Neural cell (in vitro differentiated cells): ENCODE measurements around the gene VWA3B.

Source experiments
- EP300 ChIP-seq: fragments of 450-650 bp; conservative IDR thresholded peaks from 2 replicates; pipeline ENCODE4 v1.6.1; 2014; ENCODE audit warnings: antibody characterized with exemption, mild to moderate bottlenecking, moderate library complexity; ENCODE audit not compliant: poor library complexity, severe bottlenecking
- EZH2 ChIP-seq: fragments of 200-600, 300-800 bp; shearing (Covaris generic), sonication (generic); IDR thresholded peaks from 2 replicates; pipeline ENCODE4 v1.6.1; 2014; ENCODE audit warnings: antibody characterized with exemption, low read length, borderline replicate concordance, mild to moderate bottlenecking; ENCODE audit not compliant: insufficient read depth, poor library complexity, severe bottlenecking
- MXI1 ChIP-seq: fragments of 450-650 bp; conservative IDR thresholded peaks from 2 replicates; pipeline ENCODE4 v1.6.1; 2014; ENCODE audit warnings: antibody characterized with exemption, mild to moderate bottlenecking; ENCODE audit not compliant: poor library complexity, severe bottlenecking
- POLR2AphosphoS5 ChIP-seq: IDR thresholded peaks from 2 replicates; pipeline ENCODE4 v1.6.1; 2012
- RAD21 ChIP-seq: fragments of 450-650 bp; conservative IDR thresholded peaks from 2 replicates; pipeline ENCODE4 v1.6.1; 2014; ENCODE audit warnings: antibody characterized with exemption, mild to moderate bottlenecking, moderate library complexity
- SMC3 ChIP-seq: fragments of 450-650 bp; conservative IDR thresholded peaks from 2 replicates; pipeline ENCODE4 v1.6.1; 2014; ENCODE audit warnings: antibody characterized with exemption, mild to moderate bottlenecking, moderate library complexity; ENCODE audit not compliant: poor library complexity
- TAF1 ChIP-seq: IDR thresholded peaks from 2 replicates; pipeline ENCODE4 v1.6.1; 2012; ENCODE audit warnings: low read depth
- TF ChIP-seq, protein P1 (sequence below): fragments of 450-650 bp; IDR thresholded peaks from 2 replicates; pipeline ENCODE4 v1.5.1; 2014; ENCODE audit warnings: antibody characterized with exemption, mild to moderate bottlenecking, moderate library complexity; ENCODE audit not compliant: poor library complexity, severe bottlenecking
- TF ChIP-seq, protein P2 (sequence below): IDR thresholded peaks from 2 replicates; pipeline ENCODE4 v1.6.1; 2012; ENCODE audit warnings: borderline replicate concordance

DNA sequence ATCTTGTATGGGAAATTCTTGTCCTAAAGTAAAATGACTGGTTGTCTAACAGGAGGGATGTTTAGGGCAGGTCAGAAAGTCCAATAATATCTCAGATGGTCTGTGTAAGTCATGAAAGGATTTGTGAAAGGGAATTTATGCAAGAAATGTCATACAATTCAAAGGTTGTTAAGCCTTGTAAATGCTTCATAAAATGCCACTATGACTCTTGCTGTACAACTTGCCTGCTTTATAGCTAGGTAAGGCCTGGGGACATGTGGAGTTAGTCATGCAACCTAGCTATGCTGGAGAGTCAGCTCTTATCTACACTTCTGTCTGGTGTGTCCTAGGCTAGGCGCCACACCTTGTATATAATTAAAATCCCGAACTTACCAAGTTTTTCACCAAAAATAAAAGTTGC is 36.9 kb upstream of the VWA3B start:
- TF ChIP-seq, protein P1, sequence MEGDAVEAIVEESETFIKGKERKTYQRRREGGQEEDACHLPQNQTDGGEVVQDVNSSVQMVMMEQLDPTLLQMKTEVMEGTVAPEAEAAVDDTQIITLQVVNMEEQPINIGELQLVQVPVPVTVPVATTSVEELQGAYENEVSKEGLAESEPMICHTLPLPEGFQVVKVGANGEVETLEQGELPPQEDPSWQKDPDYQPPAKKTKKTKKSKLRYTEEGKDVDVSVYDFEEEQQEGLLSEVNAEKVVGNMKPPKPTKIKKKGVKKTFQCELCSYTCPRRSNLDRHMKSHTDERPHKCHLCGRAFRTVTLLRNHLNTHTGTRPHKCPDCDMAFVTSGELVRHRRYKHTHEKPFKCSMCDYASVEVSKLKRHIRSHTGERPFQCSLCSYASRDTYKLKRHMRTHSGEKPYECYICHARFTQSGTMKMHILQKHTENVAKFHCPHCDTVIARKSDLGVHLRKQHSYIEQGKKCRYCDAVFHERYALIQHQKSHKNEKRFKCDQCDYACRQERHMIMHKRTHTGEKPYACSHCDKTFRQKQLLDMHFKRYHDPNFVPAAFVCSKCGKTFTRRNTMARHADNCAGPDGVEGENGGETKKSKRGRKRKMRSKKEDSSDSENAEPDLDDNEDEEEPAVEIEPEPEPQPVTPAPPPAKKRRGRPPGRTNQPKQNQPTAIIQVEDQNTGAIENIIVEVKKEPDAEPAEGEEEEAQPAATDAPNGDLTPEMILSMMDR, result no peak
- TF ChIP-seq EP300 (no peak), POLR2AphosphoS5 (no peak), EZH2 (no peak), RAD21 (no peak), MXI1 (no peak), TAF1 (no peak), SMC3 (no peak)
- TF ChIP-seq, protein P2, sequence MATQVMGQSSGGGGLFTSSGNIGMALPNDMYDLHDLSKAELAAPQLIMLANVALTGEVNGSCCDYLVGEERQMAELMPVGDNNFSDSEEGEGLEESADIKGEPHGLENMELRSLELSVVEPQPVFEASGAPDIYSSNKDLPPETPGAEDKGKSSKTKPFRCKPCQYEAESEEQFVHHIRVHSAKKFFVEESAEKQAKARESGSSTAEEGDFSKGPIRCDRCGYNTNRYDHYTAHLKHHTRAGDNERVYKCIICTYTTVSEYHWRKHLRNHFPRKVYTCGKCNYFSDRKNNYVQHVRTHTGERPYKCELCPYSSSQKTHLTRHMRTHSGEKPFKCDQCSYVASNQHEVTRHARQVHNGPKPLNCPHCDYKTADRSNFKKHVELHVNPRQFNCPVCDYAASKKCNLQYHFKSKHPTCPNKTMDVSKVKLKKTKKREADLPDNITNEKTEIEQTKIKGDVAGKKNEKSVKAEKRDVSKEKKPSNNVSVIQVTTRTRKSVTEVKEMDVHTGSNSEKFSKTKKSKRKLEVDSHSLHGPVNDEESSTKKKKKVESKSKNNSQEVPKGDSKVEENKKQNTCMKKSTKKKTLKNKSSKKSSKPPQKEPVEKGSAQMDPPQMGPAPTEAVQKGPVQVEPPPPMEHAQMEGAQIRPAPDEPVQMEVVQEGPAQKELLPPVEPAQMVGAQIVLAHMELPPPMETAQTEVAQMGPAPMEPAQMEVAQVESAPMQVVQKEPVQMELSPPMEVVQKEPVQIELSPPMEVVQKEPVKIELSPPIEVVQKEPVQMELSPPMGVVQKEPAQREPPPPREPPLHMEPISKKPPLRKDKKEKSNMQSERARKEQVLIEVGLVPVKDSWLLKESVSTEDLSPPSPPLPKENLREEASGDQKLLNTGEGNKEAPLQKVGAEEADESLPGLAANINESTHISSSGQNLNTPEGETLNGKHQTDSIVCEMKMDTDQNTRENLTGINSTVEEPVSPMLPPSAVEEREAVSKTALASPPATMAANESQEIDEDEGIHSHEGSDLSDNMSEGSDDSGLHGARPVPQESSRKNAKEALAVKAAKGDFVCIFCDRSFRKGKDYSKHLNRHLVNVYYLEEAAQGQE, result no peak
